ENCODE measurements around the gene DAZ4.
"Not testable (repeated sequence)": the region's sequence is repeated elsewhere in the genome, so short reads cannot be mapped to it uniquely, and the experiment has no call there.

DAZ4 gene
- 0 reads per million in 3 donors for total RNA-seq

- not testable (repeated sequence) for H3K36me3 ChIP-seq (ENCODE audit: control insufficient read depth, insufficient read depth, low read length); H3K9me3 ChIP-seq (ENCODE audit: control insufficient read depth, low read length); H3K4me3 ChIP-seq (ENCODE audit: insufficient read depth, low read depth, low read length, poor library complexity, severe bottlenecking); H3K27ac ChIP-seq (ENCODE audit: insufficient read depth, low read length, poor library complexity, severe bottlenecking); H3K27me3 ChIP-seq (replicated peaks; ENCODE audit: control insufficient read depth, insufficient read depth, low read length, poor library complexity, severe bottlenecking); H3K4me1 ChIP-seq (ENCODE audit: control insufficient read depth, insufficient read depth, low read length, poor library complexity, severe bottlenecking); DNase-seq
Measured at GRCh38 chrY:24833619-24834018, at the start of gene DAZ4. Gene DAZ4 (plus strand): TSS chrY:24833919. CDS start chrY:24834127, 208 bp downstream.

DNA sequence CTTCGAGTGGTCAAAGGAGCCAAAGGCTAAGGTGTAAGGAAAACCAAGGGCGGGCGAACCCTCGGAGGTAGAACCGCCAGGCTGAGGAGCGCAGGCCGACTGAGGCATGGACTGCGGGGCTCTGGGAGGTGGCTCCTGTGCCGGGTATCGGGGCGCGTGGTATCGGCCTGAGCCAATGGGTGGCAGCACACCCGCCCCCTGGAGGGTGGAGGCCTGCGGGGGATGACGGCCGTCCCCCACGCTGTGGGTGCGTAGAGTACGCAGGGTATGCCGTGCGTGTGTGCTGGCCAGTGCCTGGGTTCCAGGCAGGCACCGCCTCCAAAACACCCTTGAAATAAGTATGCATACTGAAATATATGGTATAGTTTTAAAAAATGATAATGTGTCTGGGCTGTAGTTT, 20.4 kb upstream of the DAZ4 start, which contains the start of gene DAZ3:
Gene DAZ3, minus strand, starts transcription at position 101 of the 400 bp plus-strand sequence. CDS start 208 bp downstream, outside the sequence.
- not testable (repeated sequence) for H3K36me3 ChIP-seq (ENCODE audit: control insufficient read depth, insufficient read depth, low read length); H3K27ac ChIP-seq (ENCODE audit: insufficient read depth, low read length, poor library complexity, severe bottlenecking); H3K4me3 ChIP-seq (ENCODE audit: insufficient read depth, low read depth, low read length, poor library complexity, severe bottlenecking); H3K27me3 ChIP-seq (replicated peaks; ENCODE audit: control insufficient read depth, insufficient read depth, low read length, poor library complexity, severe bottlenecking); DNase-seq; H3K4me1 ChIP-seq (ENCODE audit: control insufficient read depth, insufficient read depth, low read length, poor library complexity, severe bottlenecking); H3K9me3 ChIP-seq (ENCODE audit: control insufficient read depth, low read length)

- H3K4me1 ChIP-seq (ENCODE audit: control insufficient read depth, insufficient read depth, low read length, poor library complexity, severe bottlenecking); DNase-seq; H3K27ac ChIP-seq (ENCODE audit: insufficient read depth, low read length, poor library complexity, severe bottlenecking); H3K4me3 ChIP-seq (ENCODE audit: insufficient read depth, low read depth, low read length, poor library complexity, severe bottlenecking); H3K36me3 ChIP-seq (ENCODE audit: control insufficient read depth, insufficient read depth, low read length); H3K27me3 ChIP-seq (replicated peaks; ENCODE audit: control insufficient read depth, insufficient read depth, low read length, poor library complexity, severe bottlenecking); H3K9me3 ChIP-seq (ENCODE audit: control insufficient read depth, low read length): not testable (repeated sequence)
Measured at GRCh38 chrY:24821836-24822235, 11.9 kb upstream of the DAZ4 start.

DNA sequence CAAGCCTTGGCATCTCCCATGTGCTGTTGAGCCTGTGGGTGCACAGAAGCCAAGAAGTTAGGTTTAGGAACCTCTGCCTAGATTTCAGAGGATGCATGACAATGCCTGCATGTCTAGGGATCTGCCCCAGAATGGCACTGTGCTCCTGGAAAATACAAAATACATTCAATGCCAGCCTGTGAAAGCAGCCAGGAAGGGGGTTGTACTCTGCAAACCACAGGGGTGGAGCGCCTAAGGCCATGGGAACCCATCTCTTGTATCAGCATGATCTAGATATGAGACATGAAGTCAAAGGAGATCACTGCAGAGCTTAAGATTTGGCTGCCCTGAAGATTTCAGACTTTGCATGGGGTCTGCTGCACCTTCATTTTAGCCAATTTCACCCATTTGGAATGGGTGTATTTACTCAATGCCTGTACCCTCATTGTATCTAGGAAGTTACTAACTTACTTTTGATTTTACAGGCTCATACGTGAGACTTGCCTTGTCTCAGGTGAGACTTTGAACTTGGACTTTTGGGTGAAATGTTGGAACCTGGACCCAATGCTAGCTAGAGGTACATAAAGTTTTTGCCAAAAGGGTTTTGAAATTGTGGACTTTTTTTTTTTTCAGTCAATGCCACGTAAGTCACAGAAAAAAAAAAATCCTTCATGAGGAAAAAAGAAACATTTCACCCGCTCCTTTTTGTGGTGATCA, 9.4 kb upstream of the DAZ4 start:
- H3K27me3 ChIP-seq (replicated peaks; ENCODE audit: control insufficient read depth, insufficient read depth, low read length, poor library complexity, severe bottlenecking); H3K4me3 ChIP-seq (ENCODE audit: insufficient read depth, low read depth, low read length, poor library complexity, severe bottlenecking); H3K36me3 ChIP-seq (ENCODE audit: control insufficient read depth, insufficient read depth, low read length); DNase-seq; H3K4me1 ChIP-seq (ENCODE audit: control insufficient read depth, insufficient read depth, low read length, poor library complexity, severe bottlenecking); H3K9me3 ChIP-seq (ENCODE audit: control insufficient read depth, low read length); H3K27ac ChIP-seq (ENCODE audit: insufficient read depth, low read length, poor library complexity, severe bottlenecking): not testable (repeated sequence)

DNA sequence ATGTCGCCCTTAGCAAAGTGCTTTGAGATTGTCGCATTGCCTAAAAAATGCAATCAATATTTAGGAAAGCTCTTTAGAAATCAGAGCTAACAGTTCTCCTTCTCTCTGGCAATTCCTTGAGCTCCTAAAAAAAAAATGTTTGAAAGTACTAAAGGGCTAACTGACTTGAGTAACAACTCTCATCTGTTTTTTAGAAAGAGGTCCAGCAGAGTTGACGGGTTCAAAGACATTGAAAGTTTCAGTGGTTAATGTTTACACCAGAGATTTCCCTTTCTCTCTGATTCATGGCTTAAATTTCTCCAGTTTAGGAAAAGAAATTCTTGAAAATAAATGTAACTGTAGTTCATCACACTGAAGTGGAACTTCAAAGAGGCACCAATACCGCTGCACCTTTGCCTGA, 8.7 kb upstream of the DAZ4 start:
- H3K4me3 ChIP-seq (ENCODE audit: insufficient read depth, low read depth, low read length, poor library complexity, severe bottlenecking); DNase-seq; H3K27me3 ChIP-seq (replicated peaks; ENCODE audit: control insufficient read depth, insufficient read depth, low read length, poor library complexity, severe bottlenecking); H3K27ac ChIP-seq (ENCODE audit: insufficient read depth, low read length, poor library complexity, severe bottlenecking); H3K9me3 ChIP-seq (ENCODE audit: control insufficient read depth, low read length); H3K36me3 ChIP-seq (ENCODE audit: control insufficient read depth, insufficient read depth, low read length); H3K4me1 ChIP-seq (ENCODE audit: control insufficient read depth, insufficient read depth, low read length, poor library complexity, severe bottlenecking): not testable (repeated sequence)
